ENCODE data around the gene WBP1. TPM values are rescaled to one million over a fixed set of nuclear protein-coding genes. Genes with fewer than 3 reads are reported as not detected.
A peak's percentile ranks its signal among the peaks of the same experiment; 100 is the strongest.
"Not testable (repeated sequence)": the region's sequence is repeated elsewhere in the genome, so short reads cannot be mapped to it uniquely, and the experiment has no call there.

The WBP1 gene
- total RNA-seq, 1 donor from 2014 or later, result 27.1 TPM

GRCh38 chr2:74419345-74419744, 38.9 kb upstream of the WBP1 start:
- Histone ChIP-seq H3K9me3 (ENCODE audit: control insufficient read depth in 3 of 3, low read length in 3 of 3) (no peaks in the 10 kb centered on the region), H3K4me1 (ENCODE audit: control insufficient read depth in 3 of 3, insufficient read depth in 3 of 3, low read length in 3 of 3) (peaks cover 28 to 34% (median 32%) of the 10 kb centered on the region in 3 donors), H3K27me3 (ENCODE audit: control insufficient read depth in 3 of 3, insufficient read depth in 3 of 3, low read length in 3 of 3) (peaks cover 23 to 47% (median 35%) of the 10 kb centered on the region in 3 donors), H3K9ac (ENCODE audit: low read depth in 1 of 3, low read length in 3 of 3) (no peak overlapping the region), H3K27ac (ENCODE audit: low read depth, low read length) (no peak overlapping the region), H3K36me3 (ENCODE audit: control insufficient read depth in 3 of 3, insufficient read depth in 3 of 3, low read length in 3 of 3) (no peaks in the 10 kb centered on the region), H3K4me3 (ENCODE audit: low read length in 3 of 3) (no peak overlapping the region)

GRCh38 chr2:74420006-74420405, 38.2 kb upstream of the WBP1 start:
- Histone ChIP-seq H3K9ac (ENCODE audit: low read depth in 1 of 3, low read length in 3 of 3) (no peak overlapping the region), H3K27ac (ENCODE audit: low read depth, low read length) (no peak overlapping the region), H3K27me3 (ENCODE audit: control insufficient read depth in 3 of 3, insufficient read depth in 3 of 3, low read length in 3 of 3) (peaks cover 21 to 40% (median 29%) of the 10 kb centered on the region in 3 donors), H3K36me3 (ENCODE audit: control insufficient read depth in 3 of 3, insufficient read depth in 3 of 3, low read length in 3 of 3) (no peaks in the 10 kb centered on the region), H3K4me3 (ENCODE audit: low read length in 3 of 3) (no peak overlapping the region), H3K9me3 (ENCODE audit: control insufficient read depth in 3 of 3, low read length in 3 of 3) (no peaks in the 10 kb centered on the region), H3K4me1 (ENCODE audit: control insufficient read depth in 3 of 3, insufficient read depth in 3 of 3, low read length in 3 of 3) (peaks cover 22 to 27% (median 26%) of the 10 kb centered on the region in 3 donors)

GRCh38 chr2:74420443-74421103, 37.7 kb upstream of the WBP1 start:
- Histone ChIP-seq H3K4me3 (ENCODE audit: low read length in 3 of 3) (peak overlapping the region in 1 of 3 donors; percentile 77), H3K27me3 (ENCODE audit: control insufficient read depth in 3 of 3, insufficient read depth in 3 of 3, low read length in 3 of 3) (peaks cover 15 to 35% (median 24%) of the 10 kb centered on the region in 3 donors), H3K4me1 (ENCODE audit: control insufficient read depth in 3 of 3, insufficient read depth in 3 of 3, low read length in 3 of 3) (peaks cover 20 to 22% (median 20%) of the 10 kb centered on the region in 3 donors)
- not testable (repeated sequence) for H3K9ac ChIP-seq (ENCODE audit: low read depth in 1 of 3, low read length in 3 of 3); H3K36me3 ChIP-seq (ENCODE audit: control insufficient read depth in 3 of 3, insufficient read depth in 3 of 3, low read length in 3 of 3); H3K9me3 ChIP-seq (ENCODE audit: control insufficient read depth in 3 of 3, low read length in 3 of 3); H3K27ac ChIP-seq (ENCODE audit: low read depth, low read length)

- H3K36me3 ChIP-seq (ENCODE audit: control insufficient read depth in 3 of 3, insufficient read depth in 3 of 3, low read length in 3 of 3), result peaks cover 0 to 5% (median 3%) of the 10 kb centered on the region in 3 donors
- H3K27me3 ChIP-seq (ENCODE audit: control insufficient read depth in 3 of 3, insufficient read depth in 3 of 3, low read length in 3 of 3), result peaks cover 8 to 28% (median 19%) of the 10 kb centered on the region in 3 donors
- H3K27ac ChIP-seq (ENCODE audit: low read depth, low read length), result no peak within 1 kb of the TSS
- peaks cover 15 to 17% (median 17%) of the 10 kb centered on the region in 3 donors for H3K4me1 ChIP-seq (ENCODE audit: control insufficient read depth in 3 of 3, insufficient read depth in 3 of 3, low read length in 3 of 3)
- H3K9me3 ChIP-seq (ENCODE audit: control insufficient read depth in 3 of 3, low read length in 3 of 3), result no peaks in the 10 kb centered on the region
- H3K9ac ChIP-seq (ENCODE audit: low read depth in 1 of 3, low read length in 3 of 3), result peak within 1 kb of the TSS; percentile 42 to 70 (median 61)
- H3K4me3 ChIP-seq (ENCODE audit: low read length in 3 of 3), result peak within 1 kb of the TSS; percentile 69 to 81 (median 77)
These were observed 36.9 kb upstream of the WBP1 start, which contains the start of the genes C2orf81 and WDR54 for GRCh38 chr2:74421221-74421870. TSS of gene C2orf81 (minus strand) at chr2:74421619. CDS start at chr2:74421560, 59 bp downstream. TSS of gene WDR54 (plus strand) at chr2:74421730. CDS start at chr2:74422154, 424 bp downstream.

GRCh38 chr2:74423231-74424095, 34.8 kb upstream of the WBP1 start:
- peaks cover 8 to 23% (median 19%) of the 10 kb centered on the region in 3 donors for H3K27me3 ChIP-seq (ENCODE audit: control insufficient read depth in 3 of 3, insufficient read depth in 3 of 3, low read length in 3 of 3)
- no peak overlapping the region for H3K27ac ChIP-seq (ENCODE audit: low read depth, low read length)
- H3K36me3 ChIP-seq (ENCODE audit: control insufficient read depth in 3 of 3, insufficient read depth in 3 of 3, low read length in 3 of 3), result peaks cover 5 to 17% (median 6%) of the 10 kb centered on the region in 3 donors
- H3K9ac ChIP-seq (ENCODE audit: low read depth in 1 of 3, low read length in 3 of 3), result no peak overlapping the region
- no peaks in the 10 kb centered on the region for H3K9me3 ChIP-seq (ENCODE audit: control insufficient read depth in 3 of 3, low read length in 3 of 3)
- peaks cover 12 to 15% (median 13%) of the 10 kb centered on the region in 3 donors for H3K4me1 ChIP-seq (ENCODE audit: control insufficient read depth in 3 of 3, insufficient read depth in 3 of 3, low read length in 3 of 3)
- H3K4me3 ChIP-seq (ENCODE audit: low read length in 3 of 3), result no peak overlapping the region

- no peaks in the 10 kb centered on the region for H3K9me3 ChIP-seq (ENCODE audit: control insufficient read depth in 3 of 3, low read length in 3 of 3)
- peaks cover 8 to 23% (median 19%) of the 10 kb centered on the region in 3 donors for H3K27me3 ChIP-seq (ENCODE audit: control insufficient read depth in 3 of 3, insufficient read depth in 3 of 3, low read length in 3 of 3)
- no peak overlapping the region for H3K27ac ChIP-seq (ENCODE audit: low read depth, low read length)
- H3K4me3 ChIP-seq (ENCODE audit: low read length in 3 of 3), result no peak overlapping the region
- H3K4me1 ChIP-seq (ENCODE audit: control insufficient read depth in 3 of 3, insufficient read depth in 3 of 3, low read length in 3 of 3), result peaks cover 12 to 15% (median 13%) of the 10 kb centered on the region in 3 donors
- no peak overlapping the region for H3K9ac ChIP-seq (ENCODE audit: low read depth in 1 of 3, low read length in 3 of 3)
- H3K36me3 ChIP-seq (ENCODE audit: control insufficient read depth in 3 of 3, insufficient read depth in 3 of 3, low read length in 3 of 3), result peaks cover 10 to 26% (median 13%) of the 10 kb centered on the region in 3 donors
These were observed 33.9 kb upstream of the WBP1 start for GRCh38 chr2:74424139-74424992.

- no peak overlapping the region for H3K4me3 ChIP-seq (ENCODE audit: low read length in 3 of 3)
- H3K4me1 ChIP-seq (ENCODE audit: control insufficient read depth in 3 of 3, insufficient read depth in 3 of 3, low read length in 3 of 3), result peaks cover 12 to 15% (median 13%) of the 10 kb centered on the region in 3 donors
- H3K9me3 ChIP-seq (ENCODE audit: control insufficient read depth in 3 of 3, low read length in 3 of 3), result no peaks in the 10 kb centered on the region
- peaks cover 8 to 23% (median 19%) of the 10 kb centered on the region in 3 donors for H3K27me3 ChIP-seq (ENCODE audit: control insufficient read depth in 3 of 3, insufficient read depth in 3 of 3, low read length in 3 of 3)
- peaks cover 14 to 32% (median 17%) of the 10 kb centered on the region in 3 donors for H3K36me3 ChIP-seq (ENCODE audit: control insufficient read depth in 3 of 3, insufficient read depth in 3 of 3, low read length in 3 of 3)
- H3K27ac ChIP-seq (ENCODE audit: low read depth, low read length), result no peak overlapping the region
- no peak overlapping the region for H3K9ac ChIP-seq (ENCODE audit: low read depth in 1 of 3, low read length in 3 of 3)
These were observed 33.2 kb upstream of the WBP1 start for GRCh38 chr2:74424995-74425406.

GRCh38 chr2:74425523-74425922, 32.7 kb upstream of the WBP1 start:
- Histone ChIP-seq H3K36me3 (ENCODE audit: control insufficient read depth in 3 of 3, insufficient read depth in 3 of 3, low read length in 3 of 3) (peaks cover 18 to 37% (median 22%) of the 10 kb centered on the region in 3 donors), H3K4me3 (ENCODE audit: low read length in 3 of 3) (no peak overlapping the region), H3K9me3 (ENCODE audit: control insufficient read depth in 3 of 3, low read length in 3 of 3) (no peaks in the 10 kb centered on the region), H3K27me3 (ENCODE audit: control insufficient read depth in 3 of 3, insufficient read depth in 3 of 3, low read length in 3 of 3) (peaks cover 6 to 21% (median 19%) of the 10 kb centered on the region in 3 donors), H3K4me1 (ENCODE audit: control insufficient read depth in 3 of 3, insufficient read depth in 3 of 3, low read length in 3 of 3) (peaks cover 12 to 15% (median 13%) of the 10 kb centered on the region in 3 donors), H3K27ac (ENCODE audit: low read depth, low read length) (no peak overlapping the region), H3K9ac (ENCODE audit: low read depth in 1 of 3, low read length in 3 of 3) (no peak overlapping the region)

Measured in skeletal muscle tissue (tissue), 4 donors.